ENCODE results near the gene ENTPD3.
"Not testable (repeated sequence)": the region's sequence is repeated elsewhere in the genome, so short reads cannot be mapped to it uniquely, and the experiment has no call there.

DNA sequence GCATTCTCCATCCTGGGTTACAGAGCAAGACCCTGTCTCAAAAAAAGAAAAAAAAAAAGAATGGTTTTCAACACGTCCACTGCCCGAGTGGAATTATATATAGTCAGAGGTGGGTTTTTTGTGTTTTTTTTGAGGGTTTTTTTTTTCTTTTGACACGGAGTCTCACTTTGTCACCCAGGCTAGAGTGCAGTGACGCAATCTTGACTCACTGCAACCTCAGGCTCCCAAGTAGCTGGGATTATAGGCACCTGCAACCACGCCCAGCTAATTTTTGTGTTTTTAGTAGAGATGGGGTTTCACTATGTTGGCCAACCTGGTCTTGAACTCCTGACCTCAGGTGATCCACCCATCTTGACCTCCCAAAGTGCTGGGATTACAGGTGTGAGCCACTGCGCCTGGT, 73.5 kb downstream of the ENTPD3 start:
- TF ChIP-seq, protein P1, sequence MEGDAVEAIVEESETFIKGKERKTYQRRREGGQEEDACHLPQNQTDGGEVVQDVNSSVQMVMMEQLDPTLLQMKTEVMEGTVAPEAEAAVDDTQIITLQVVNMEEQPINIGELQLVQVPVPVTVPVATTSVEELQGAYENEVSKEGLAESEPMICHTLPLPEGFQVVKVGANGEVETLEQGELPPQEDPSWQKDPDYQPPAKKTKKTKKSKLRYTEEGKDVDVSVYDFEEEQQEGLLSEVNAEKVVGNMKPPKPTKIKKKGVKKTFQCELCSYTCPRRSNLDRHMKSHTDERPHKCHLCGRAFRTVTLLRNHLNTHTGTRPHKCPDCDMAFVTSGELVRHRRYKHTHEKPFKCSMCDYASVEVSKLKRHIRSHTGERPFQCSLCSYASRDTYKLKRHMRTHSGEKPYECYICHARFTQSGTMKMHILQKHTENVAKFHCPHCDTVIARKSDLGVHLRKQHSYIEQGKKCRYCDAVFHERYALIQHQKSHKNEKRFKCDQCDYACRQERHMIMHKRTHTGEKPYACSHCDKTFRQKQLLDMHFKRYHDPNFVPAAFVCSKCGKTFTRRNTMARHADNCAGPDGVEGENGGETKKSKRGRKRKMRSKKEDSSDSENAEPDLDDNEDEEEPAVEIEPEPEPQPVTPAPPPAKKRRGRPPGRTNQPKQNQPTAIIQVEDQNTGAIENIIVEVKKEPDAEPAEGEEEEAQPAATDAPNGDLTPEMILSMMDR (conservative IDR thresholded peaks at IDR 0.05), result not testable (repeated sequence)
- TF ChIP-seq ZFX (IDR thresholded peaks at IDR 0.05), result not testable (repeated sequence)
